K562 (cell line): Measurements from ENCODE around the gene RUVBL2. TPM values are rescaled to one million over a fixed set of nuclear protein-coding genes. Genes with fewer than 3 reads are reported as not detected.

ENCODE experiments used
- ATAC-seq: fragments of 200-7000 bp; cut with Tn5 transposase; 3 replicates; pipeline ENCODE4 v1.9.1; 2020; ENCODE audit warnings: moderate library complexity
- BruUV-seq: library from RNA; stranded (reverse); fragments of 400-500 nt; replicated peaks from 2 replicates; lab custom pipeline; 2021; lab: Mats Ljungman, UMichigan
- CTCF ChIA-PET: fragments of 300-600 bp; formaldehyde crosslinking; extraction: SDS; loops from one replicate; lab custom pipeline; 2021; ENCODE audit warnings: low intra/inter-chr PET ratio; lab: Yijun Ruan, JAX
- POLR2A ChIA-PET: fragments of 300-600, 350-650 bp; sonication (Branson Sonifier 250); formaldehyde crosslinking; extraction: SDS; loops from one replicate; lab custom pipeline; 2021; ENCODE audit warnings: antibody characterized with exemption, inconsistent platforms; lab: Yijun Ruan, JAX
- DNase-seq, 4 experiments: peaks; one replicate each; pipeline versions ENCODE4 v3.0.0 to v3.0.0-alpha.2; 2011 to 2018; ENCODE audit warnings: low spot score in 3 of 4, mixed read lengths in 3 of 4; ENCODE audit errors: extremely low read depth in 1 of 4
- FAIRE-seq: peaks from 2 replicates; lab custom pipeline; 2011; peaks lifted over from hg19 to GRCh38; lab: Jason Lieb, UNC
- H2AFZ ChIP-seq: 2 replicates; pipeline ENCODE4 v1.6.0; 2011; ENCODE audit warnings: low read depth, low read length, control low read depth, inconsistent platforms
- H3K27ac ChIP-seq: fragments of 200-600 bp; 3 replicates; pipeline ENCODE4 v1.8.0; 2011; ENCODE audit warnings: low read depth, mild to moderate bottlenecking, control low read depth, inconsistent platforms, low read length, moderate library complexity, mixed read lengths; ENCODE audit errors: extremely low read depth
- H3K27me3 ChIP-seq, 2 experiments: fragments of 300-600 bp in 1 of 2; 2 replicates in 1 of 2; 3 replicates in 1 of 2; pipeline versions ENCODE4 v1.6.0 to v1.8.0; 2011; ENCODE audit warnings: inconsistent platforms in 2 of 2, low read length in 2 of 2, mild to moderate bottlenecking in 1 of 2, mixed read lengths in 1 of 2, moderate library complexity in 1 of 2; ENCODE audit not compliant: control insufficient read depth in 2 of 2, insufficient read depth in 2 of 2
- H3K36me3 ChIP-seq: fragments of 300-600 bp; 3 replicates; pipeline ENCODE4 v1.8.0; 2011; ENCODE audit warnings: mild to moderate bottlenecking, low read length, inconsistent platforms; ENCODE audit not compliant: control insufficient read depth, insufficient read depth
- H3K4me1 ChIP-seq, 2 experiments: fragments of 200-600 bp in 1 of 2; replicated peaks in 1 of 2; 2 replicates in 1 of 2; 3 replicates in 1 of 2; pipeline versions ENCODE4 v1.5.1 to v1.8.0; 2011; ENCODE audit warnings: inconsistent platforms in 2 of 2, low read length in 2 of 2, mild to moderate bottlenecking in 1 of 2, mixed read lengths in 1 of 2, moderate library complexity in 1 of 2; ENCODE audit not compliant: control insufficient read depth in 2 of 2, insufficient read depth in 2 of 2
- H3K4me2 ChIP-seq: 2 replicates; pipeline ENCODE4 v1.6.1; 2011; ENCODE audit warnings: low read length, control low read depth, inconsistent platforms, mixed read lengths; ENCODE audit not compliant: insufficient read depth
- H3K4me3 ChIP-seq: fragments of 200-600 bp; sonication (generic), shearing (Covaris generic); 2 replicates; pipeline ENCODE4 v1.5.1; 2016; ENCODE audit warnings: control low read depth, inconsistent platforms
- H3K79me2 ChIP-seq: fragments of 200-600 bp; 3 replicates; pipeline ENCODE4 v1.8.0; 2011; ENCODE audit warnings: low read length, inconsistent platforms; ENCODE audit not compliant: control insufficient read depth, insufficient read depth
- H3K9ac ChIP-seq, 2 experiments: 2 replicates each; pipeline versions ENCODE4 v1.6.0 to v1.6.1; 2011; ENCODE audit warnings: low read depth in 2 of 2, low read length in 2 of 2, control low read depth in 1 of 2, inconsistent platforms in 1 of 2, mild to moderate bottlenecking in 1 of 2, mixed read lengths in 1 of 2; ENCODE audit not compliant: insufficient read depth in 1 of 2
- H3K9me1 ChIP-seq: one replicate; pipeline ENCODE4 v1.6.0; 2011; ENCODE audit warnings: inconsistent platforms, mild to moderate bottlenecking, low read length, moderate library complexity; ENCODE audit not compliant: control insufficient read depth, insufficient read depth
- H3K9me3 ChIP-seq: replicated peaks from 2 replicates; pipeline ENCODE4 v1.5.1; 2011; ENCODE audit warnings: low read depth, low read length, inconsistent platforms; ENCODE audit not compliant: control insufficient read depth, insufficient read depth
- H4K20me1 ChIP-seq: replicated peaks from 2 replicates; pipeline ENCODE4 v1.6.1; 2011; ENCODE audit warnings: low read length, inconsistent platforms, mixed read lengths; ENCODE audit not compliant: control insufficient read depth, insufficient read depth
- FUS ChIP-seq: fragments of 200-400 bp; formaldehyde crosslinking; optimal IDR thresholded peaks from 2 replicates; pipeline ENCODE3; 2017; ENCODE audit warnings: low read depth, low read length
- HNRNPK ChIP-seq: fragments of 200-400 bp; formaldehyde crosslinking; IDR thresholded peaks from one replicate; pipeline ENCODE4 v1.6.1; 2018; ENCODE audit warnings: mild to moderate bottlenecking, low read depth, low read length; ENCODE audit not compliant: poor library complexity, severe bottlenecking
- NELFE ChIP-seq: IDR thresholded peaks from 2 replicates; pipeline ENCODE4 v1.6.1; 2011; ENCODE audit warnings: mild to moderate bottlenecking; ENCODE audit not compliant: insufficient read depth, insufficient read length
- NR2C1 ChIP-seq, 2 experiments: fragments of 450-650 bp; IDR thresholded peaks; 2 replicates each; pipeline ENCODE4 v1.6.1; 2017; ENCODE audit warnings: mild to moderate bottlenecking in 2 of 2, antibody characterized with exemption in 1 of 2, inconsistent platforms in 1 of 2, missing compliant biosample characterization in 1 of 2, missing genetic modification characterization in 1 of 2
- PYGO2 ChIP-seq: fragments of 450-650 bp; IDR thresholded peaks from 2 replicates; pipeline ENCODE4 v1.6.1; 2016; ENCODE audit warnings: mild to moderate bottlenecking, missing genetic modification characterization, moderate library complexity, missing compliant biosample characterization
- RAD51 ChIP-seq: fragments of 450-650 bp; IDR thresholded peaks from 2 replicates; pipeline ENCODE4 v1.7.1; 2016; ENCODE audit warnings: low read depth, mild to moderate bottlenecking, borderline replicate concordance
- RBM34 ChIP-seq: fragments of 200-400 bp; formaldehyde crosslinking; IDR thresholded peaks from 2 replicates; pipeline ENCODE4 v1.6.1; 2018; ENCODE audit warnings: low read length, borderline replicate concordance; ENCODE audit not compliant: insufficient read depth
- SLC30A9 ChIP-seq: fragments of 250-450 bp; sonication (Bioruptor Pico); IDR thresholded peaks from 2 replicates; pipeline ENCODE4 v1.8.0; 2022; ENCODE audit warnings: mild to moderate bottlenecking, moderate library complexity
- SOX6 ChIP-seq: fragments of 450-650 bp; IDR thresholded peaks from 2 replicates; pipeline ENCODE4 v1.6.1; 2014; ENCODE audit warnings: mild to moderate bottlenecking
- ZNF431 ChIP-seq: sonication (generic); formaldehyde crosslinking; IDR thresholded peaks from 2 replicates; pipeline ENCODE4 v1.8.0; 2022; ENCODE audit warnings: mild to moderate bottlenecking, missing genetic modification reagents
- WGBS: fragments of 100-300 bp; shearing (Covaris generic); methylation state at CpG from one replicate; pipeline ENCODE4 v1.1.6; 2016; ENCODE audit warnings: low coverage, mixed read lengths; ENCODE audit not compliant: insufficient coverage; ENCODE audit errors: missing lambda C conversion rate; 5-methylcytosine and 5-hydroxymethylcytosine counted together
- in situ Hi-C: fragments of 300-500 bp; cut with MboI; formaldehyde crosslinking; loops from 4 replicates; pipeline ENCODE4 v1.15.0; 2018; ENCODE audit warnings: inconsistent platforms, mixed read lengths
- intact Hi-C: fragments of 100-400 bp; cut with micrococcal nuclease; formaldehyde crosslinking; loops from 2 replicates; pipeline ENCODE4 v1.14.2; 2022
- polyA plus RNA-seq, 8 experiments: library from polyadenylated mRNA; depleted of rRNA in 4 of 8; stranded (reverse) in 5 of 8; unstranded in 3 of 8; fragments of >200 nt; fragmentation: Nextera tagmentation in 2 of 8; fragmentation: Illumina TruSeq in 1 of 8; extraction: Ambion mirVana in 2 of 8; extraction: Trizol in 1 of 8; gene quantifications; 2 replicates each; pipeline versions ENCODE4 v1.2.1 to v1.2.3, GENCODE V29; 2011 to 2014; ENCODE audit warnings: inconsistent platforms in 1 of 8, missing spikeins in 1 of 8
- total RNA-seq, 7 experiments: library from RNA; depleted of rRNA in 6 of 7; stranded (reverse); fragments of >200 nt in 6 of 7; fragmentation: Illumina TruSeq in 2 of 7; extraction: Trizol in 2 of 7; gene quantifications; 2 replicates each; pipeline versions ENCODE4 v1.2.1 to v1.2.3, GENCODE V29; 2011 to 2021; ENCODE audit warnings: low replicate concordance in 1 of 7
- TF ChIP-seq, protein P1 (sequence below): fragments of 450-650 bp; formaldehyde crosslinking; IDR thresholded peaks from 2 replicates; pipeline ENCODE4 v1.4.0; 2022; ENCODE audit warnings: missing genetic modification characterization
- TF ChIP-seq, protein P2 (sequence below): fragments of 250-450 bp; sonication (Bioruptor Pico); IDR thresholded peaks from 2 replicates; pipeline ENCODE4 v1.8.0; 2021; ENCODE audit warnings: moderate library complexity, mild to moderate bottlenecking, inconsistent platforms
- TF ChIP-seq, protein P3 (sequence below): fragments of 200-800 bp; sonication (Bioruptor generic); IDR thresholded peaks from 2 replicates; pipeline ENCODE4 v1.6.1; 2017; ENCODE audit warnings: missing genetic modification characterization, missing compliant biosample characterization

Gene RUVBL2
- total and polyA plus RNA-seq, 9 of the 15 experiments (the other 6 are each of a cell fraction or from before 2014, with no cell fraction given), result 71.4 to 453 (median 237) TPM

DNA sequence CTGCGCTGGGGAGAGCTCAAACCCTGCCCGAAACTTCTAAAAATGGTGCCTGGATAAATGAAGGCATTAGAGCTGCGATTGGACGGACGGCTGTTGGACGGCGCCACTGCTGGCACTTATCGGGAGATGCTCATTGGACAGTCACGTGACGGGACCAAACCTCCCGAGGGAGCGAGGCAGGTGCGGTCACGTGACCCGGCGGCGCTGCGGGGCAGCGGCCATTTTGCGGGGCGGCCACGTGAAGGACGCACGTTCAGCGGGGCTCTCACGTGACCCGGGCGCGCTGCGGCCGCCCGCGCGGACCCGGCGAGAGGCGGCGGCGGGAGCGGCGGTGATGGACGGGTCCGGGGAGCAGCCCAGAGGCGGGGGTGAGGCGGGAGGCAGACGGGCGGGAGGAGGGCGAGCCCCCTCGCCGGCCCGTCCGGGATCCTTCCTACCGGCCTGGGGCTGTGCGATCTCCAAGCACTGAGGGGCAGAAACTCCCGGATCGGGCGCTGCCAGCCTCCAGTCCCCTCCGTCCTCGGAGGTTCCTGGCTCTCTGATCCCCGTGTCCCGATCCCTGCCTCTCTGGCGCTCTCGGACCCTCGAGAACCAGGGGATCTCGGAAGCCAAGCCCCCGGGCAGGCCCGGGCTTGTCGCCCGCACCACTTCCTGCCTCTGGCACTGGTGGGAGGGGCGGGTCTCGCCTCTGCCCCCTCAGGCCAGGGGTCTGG lies 38.9 kb upstream of the RUVBL2 start, which contains the start of gene BAX:
BAX (plus strand) TSS at position 281 of the 713 bp plus-strand sequence; CDS start at position 335, 54 bp downstream.
- CTCF ChIA-PET, result no interaction called here
- TF ChIP-seq SLC30A9 (CRISPR knock-in tag) (no peak), NR2C1 (IDR thresholded peaks at IDR 0.05) (peak; percentile 80), NR2C1 (tag; IDR thresholded peaks at IDR 0.05) (peak; percentile 47; the same call in 1 of the 2 replicates), PYGO2 (no peak), ZNF431 (CRISPR knock-in tag) (no peak), RBM34 (no peak), NELFE (no peak), HNRNPK (no peak), RAD51 (peak; percentile 100), FUS (peak; percentile 63), SOX6 (peak; percentile 64)
- TF ChIP-seq, protein P1, sequence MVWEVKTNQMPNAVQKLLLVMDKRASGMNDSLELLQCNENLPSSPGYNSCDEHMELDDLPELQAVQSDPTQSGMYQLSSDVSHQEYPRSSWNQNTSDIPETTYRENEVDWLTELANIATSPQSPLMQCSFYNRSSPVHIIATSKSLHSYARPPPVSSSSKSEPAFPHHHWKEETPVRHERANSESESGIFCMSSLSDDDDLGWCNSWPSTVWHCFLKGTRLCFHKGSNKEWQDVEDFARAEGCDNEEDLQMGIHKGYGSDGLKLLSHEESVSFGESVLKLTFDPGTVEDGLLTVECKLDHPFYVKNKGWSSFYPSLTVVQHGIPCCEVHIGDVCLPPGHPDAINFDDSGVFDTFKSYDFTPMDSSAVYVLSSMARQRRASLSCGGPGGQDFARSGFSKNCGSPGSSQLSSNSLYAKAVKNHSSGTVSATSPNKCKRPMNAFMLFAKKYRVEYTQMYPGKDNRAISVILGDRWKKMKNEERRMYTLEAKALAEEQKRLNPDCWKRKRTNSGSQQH (CRISPR knock-in tag), result no peak
- TF ChIP-seq, protein P2, sequence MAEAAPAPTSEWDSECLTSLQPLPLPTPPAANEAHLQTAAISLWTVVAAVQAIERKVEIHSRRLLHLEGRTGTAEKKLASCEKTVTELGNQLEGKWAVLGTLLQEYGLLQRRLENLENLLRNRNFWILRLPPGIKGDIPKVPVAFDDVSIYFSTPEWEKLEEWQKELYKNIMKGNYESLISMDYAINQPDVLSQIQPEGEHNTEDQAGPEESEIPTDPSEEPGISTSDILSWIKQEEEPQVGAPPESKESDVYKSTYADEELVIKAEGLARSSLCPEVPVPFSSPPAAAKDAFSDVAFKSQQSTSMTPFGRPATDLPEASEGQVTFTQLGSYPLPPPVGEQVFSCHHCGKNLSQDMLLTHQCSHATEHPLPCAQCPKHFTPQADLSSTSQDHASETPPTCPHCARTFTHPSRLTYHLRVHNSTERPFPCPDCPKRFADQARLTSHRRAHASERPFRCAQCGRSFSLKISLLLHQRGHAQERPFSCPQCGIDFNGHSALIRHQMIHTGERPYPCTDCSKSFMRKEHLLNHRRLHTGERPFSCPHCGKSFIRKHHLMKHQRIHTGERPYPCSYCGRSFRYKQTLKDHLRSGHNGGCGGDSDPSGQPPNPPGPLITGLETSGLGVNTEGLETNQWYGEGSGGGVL, result no peak
- TF ChIP-seq, protein P3, sequence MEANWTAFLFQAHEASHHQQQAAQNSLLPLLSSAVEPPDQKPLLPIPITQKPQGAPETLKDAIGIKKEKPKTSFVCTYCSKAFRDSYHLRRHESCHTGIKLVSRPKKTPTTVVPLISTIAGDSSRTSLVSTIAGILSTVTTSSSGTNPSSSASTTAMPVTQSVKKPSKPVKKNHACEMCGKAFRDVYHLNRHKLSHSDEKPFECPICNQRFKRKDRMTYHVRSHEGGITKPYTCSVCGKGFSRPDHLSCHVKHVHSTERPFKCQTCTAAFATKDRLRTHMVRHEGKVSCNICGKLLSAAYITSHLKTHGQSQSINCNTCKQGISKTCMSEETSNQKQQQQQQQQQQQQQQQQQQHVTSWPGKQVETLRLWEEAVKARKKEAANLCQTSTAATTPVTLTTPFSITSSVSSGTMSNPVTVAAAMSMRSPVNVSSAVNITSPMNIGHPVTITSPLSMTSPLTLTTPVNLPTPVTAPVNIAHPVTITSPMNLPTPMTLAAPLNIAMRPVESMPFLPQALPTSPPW (CRISPR knock-in tag), result peak; percentile 79

More for the DNA sequence above, 38.9 kb upstream of the RUVBL2 start, which contains the start of gene BAX:
- Histone ChIP-seq H4K20me1 (no peaks in the 10 kb centered on the region), H2AFZ (peak within 1 kb of the TSS; percentile 92), H3K27me3 (no peaks in the 10 kb centered on the region), H3K27ac (peak within 1 kb of the TSS; percentile 77), H3K4me3 (peak within 1 kb of the TSS; percentile 79), H3K4me2 (peak within 1 kb of the TSS; percentile 91), H3K9me1 (no peaks in the 10 kb centered on the region), H3K9ac (peak within 1 kb of the TSS; percentile 83 to 98), H3K4me1 (peaks cover 31 to 38% of the 10 kb centered on the region in 2 experiments; a peak in 4 of 5 replicates), H3K9me3 (no peaks in the 10 kb centered on the region), H3K79me2 (peaks cover 15% of the 10 kb centered on the region), H3K36me3 (peaks cover 16% of the 10 kb centered on the region)
- intact Hi-C loops (loop anchor here (2.0 kb wide), 1 partner anchor 22 kb away; the partner anchor contains the start of gene DHDH), in situ Hi-C loops (no loop called here)
- 1% methylated on average over 45 of the region's 71 CpGs for WGBS
- POLR2A ChIA-PET, result interaction anchor here (0.6 to 3.6 kb wide), 11 partner anchors 9 to 323 kb away, joined by 3 to 48 read pairs (median 5); partner anchors contain the start of genes DHDH, FTL and PPP1R15A
- peak; percentile 92 for ATAC-seq
- FAIRE-seq, result peak; percentile 97
- TSS peak; percentile 61 for BruUV-seq
- DNase-seq, result peak; percentile 95 to 100 (median 97)
